ENCODE results near the gene XXYLT1.
"Not testable (repeated sequence)": the region's sequence is repeated elsewhere in the genome, so short reads cannot be mapped to it uniquely, and the experiment has no call there.

XXYLT1 gene

DNA sequence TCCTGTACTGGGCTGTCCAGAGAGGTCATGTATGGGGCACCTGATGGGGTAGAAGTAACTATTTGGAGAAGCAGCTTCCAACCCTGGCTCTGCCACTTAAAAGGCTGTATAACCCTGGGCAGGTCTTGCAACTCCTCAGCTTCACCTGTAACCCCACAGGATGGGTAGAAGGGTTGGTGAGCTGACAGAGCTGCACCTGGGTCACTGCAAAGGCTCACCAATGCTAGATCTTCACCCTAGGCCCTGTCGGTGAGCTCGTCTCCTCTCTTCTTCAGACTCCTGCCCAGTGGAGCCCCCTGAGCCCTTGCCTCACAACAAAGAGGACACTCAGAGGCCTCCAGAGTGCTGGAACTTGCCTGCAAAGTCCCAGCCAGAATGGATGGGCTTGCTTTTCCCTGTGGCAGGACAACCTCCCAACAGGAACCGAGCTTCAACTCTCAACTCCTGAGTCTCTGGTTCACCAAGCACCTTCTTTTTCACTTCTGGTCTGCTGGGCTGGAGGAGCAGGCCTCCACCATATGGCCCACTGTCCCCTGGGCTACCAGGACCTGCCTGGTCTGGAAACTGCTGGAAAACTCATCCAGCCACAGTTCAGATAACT is 45.9 kb downstream of the XXYLT1 start:
- no peak for DNase-seq

DNA sequence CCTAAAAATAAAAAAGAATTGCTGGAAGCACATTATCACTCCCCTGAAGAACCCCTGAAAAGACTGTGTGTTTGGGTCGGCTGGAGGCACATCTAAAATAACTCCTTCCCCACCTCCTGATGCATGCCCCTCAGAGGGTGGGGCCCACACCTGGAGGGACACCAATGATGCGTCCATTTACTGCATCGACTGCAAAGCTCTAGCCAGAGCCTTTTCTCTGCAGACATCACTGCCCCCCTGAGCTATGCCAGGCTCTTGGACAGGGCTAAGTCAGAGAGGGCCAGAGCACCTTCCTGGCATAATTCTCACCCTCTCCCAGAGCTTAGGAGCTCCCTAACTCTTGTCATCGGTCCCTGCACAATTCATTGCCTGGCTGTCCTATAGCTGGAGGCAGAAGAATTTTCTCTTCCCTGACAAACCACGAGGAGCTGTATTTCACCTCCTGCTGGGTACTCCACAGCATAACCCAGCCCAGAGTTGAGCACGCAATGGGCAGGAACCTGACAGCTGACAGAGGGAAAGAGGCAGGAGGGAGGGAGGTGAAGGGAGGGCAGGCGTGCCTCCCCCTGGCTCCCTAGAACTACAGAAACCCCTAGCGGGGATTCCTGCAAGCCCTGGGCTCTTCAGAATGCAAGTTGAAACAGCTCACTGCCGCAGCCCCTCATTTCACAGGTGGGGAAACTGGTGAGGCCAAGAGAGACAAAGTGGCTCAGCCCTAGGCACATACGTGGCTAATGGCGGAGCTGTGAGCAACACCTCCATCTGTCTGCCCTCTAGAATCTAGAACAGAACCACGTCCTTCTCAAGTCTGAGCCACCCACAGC is 46.6 kb downstream of the XXYLT1 start:
- no peak for DNase-seq

DNA sequence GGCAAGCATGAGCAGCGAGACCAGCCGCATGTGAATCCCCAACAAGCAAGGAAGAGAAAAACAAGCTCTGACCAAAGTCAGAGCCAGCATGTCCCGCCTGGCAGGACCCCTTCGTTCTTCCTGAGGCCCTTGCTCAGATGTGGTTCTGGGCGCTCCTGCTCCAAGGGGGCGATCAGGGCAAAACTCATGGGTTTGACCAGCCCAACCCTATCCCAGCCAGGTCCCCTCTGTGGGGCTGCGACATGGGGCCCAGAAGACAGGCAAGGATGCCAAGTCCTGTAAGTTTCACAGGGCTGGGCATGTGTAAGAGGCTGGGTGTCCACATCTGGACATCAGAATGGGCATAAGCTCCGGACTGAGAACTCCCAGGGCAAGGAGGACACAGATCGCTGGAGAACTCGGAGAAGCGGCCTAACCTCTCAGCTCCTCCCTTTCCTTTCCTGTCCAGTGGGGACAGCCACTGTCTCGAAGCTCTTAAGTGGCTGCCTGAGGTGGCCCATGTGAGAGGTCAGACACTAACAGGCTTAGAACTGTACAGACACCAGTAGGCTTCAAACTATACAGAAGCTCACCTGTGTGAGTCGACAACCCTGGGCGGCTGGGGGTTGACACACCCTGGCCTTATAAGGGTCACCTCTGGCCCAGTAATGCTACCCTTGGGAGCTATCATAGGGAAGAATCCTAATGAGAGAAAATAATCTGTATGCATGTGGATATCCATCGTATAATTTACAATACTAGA is 48.9 kb downstream of the XXYLT1 start:
- DNase-seq, result no peak

DNA sequence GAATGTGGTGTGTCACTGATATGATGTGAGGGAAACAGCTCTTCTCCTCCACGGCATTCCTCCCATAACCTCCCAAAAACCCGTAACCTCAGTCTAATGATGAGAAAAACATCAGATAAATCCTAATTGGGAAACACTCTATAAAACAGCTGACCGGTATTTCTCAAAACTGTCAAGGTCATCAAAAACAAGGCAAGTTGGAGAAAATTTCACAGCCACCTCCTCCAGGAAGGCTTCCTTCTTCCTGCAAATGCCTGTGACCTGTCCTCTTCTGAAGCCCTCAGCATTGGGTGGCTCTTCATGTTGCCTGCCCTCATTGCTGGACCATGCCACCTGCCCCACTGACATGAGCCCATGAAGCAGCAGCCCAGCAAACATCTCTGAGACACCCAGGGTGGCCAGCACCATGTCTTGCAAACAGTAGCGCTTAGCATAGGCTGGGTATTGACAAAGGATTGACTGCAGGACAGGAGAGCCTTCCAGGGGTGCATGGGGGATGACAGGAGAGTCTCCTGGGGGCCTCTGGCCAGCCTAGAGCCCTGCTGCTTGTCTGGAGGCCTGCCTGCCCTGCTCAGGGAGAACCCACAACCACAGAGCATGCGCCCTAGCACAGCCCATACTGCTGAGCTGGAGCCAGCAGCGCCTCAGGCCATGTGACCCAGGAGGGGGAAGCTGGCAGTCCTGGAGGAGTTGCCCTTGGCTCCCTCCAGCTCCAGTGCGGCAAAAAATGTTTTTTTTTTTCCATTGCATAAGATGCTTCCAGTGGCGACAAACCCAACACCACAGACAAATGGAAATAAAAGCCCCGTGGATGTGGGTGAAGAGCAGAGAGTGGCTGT is 49.7 kb downstream of the XXYLT1 start:
- DNase-seq, result no peak

DNA sequence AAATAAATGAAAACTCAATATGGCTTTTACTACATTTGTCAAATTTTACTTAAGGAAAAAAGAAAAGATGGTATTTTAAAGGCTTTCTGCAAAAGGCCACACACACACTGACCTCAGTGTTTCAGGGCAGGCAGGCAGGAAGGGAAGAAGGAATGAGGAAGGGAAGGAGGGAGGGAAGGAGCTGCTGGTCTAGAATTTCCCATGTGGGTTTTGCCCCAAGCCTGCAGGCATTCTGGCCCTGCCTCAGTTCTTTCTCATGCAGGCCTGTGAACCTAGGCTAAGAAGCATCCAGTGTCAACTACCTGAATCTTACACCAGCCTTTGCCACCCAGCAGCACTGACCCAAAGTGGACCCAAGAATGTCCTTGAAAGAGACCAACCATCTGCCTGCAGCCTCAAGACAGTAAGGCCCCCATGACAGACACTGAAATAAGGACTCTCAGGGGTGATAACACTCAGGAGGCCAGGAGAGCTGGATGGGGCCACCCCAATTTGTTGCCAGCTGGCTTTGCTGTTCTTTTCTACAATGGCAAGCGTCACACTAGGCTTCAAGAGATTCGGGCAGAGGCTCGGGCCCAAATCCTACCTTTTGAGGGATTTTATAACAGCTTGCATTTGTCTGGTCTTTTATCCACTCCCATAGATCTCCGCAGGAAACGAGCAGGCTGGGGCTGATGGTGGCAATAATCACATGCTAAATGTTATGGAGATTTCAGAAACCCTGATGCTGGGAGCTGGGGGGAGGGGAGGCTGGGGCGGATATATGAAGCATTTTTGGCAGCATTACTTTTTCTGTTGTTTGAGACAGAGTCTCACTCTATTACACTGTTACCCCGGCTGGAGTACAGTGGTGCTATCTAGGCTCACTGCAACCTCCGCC is 51.4 kb downstream of the XXYLT1 start:
- no peak for DNase-seq

DNA sequence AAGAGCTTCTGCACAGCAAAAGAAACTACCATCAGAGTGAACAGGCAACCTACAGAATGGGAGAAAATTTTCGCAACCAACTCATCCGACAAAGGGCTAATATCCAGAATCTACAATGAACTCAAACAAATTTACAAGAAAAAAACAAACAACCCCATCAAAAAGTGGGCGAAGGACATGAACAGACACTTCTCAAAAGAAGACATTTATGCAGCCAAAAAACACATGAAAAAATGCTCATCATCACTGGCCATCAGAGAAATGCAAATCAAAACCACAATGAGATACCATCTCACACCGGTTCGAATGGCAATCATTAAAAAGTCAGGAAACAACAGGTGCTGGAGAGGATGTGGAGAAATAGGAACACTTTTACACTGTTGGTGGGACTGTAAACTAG is 52.6 kb downstream of the XXYLT1 start:
- DNase-seq, result not testable (repeated sequence)

DNA sequence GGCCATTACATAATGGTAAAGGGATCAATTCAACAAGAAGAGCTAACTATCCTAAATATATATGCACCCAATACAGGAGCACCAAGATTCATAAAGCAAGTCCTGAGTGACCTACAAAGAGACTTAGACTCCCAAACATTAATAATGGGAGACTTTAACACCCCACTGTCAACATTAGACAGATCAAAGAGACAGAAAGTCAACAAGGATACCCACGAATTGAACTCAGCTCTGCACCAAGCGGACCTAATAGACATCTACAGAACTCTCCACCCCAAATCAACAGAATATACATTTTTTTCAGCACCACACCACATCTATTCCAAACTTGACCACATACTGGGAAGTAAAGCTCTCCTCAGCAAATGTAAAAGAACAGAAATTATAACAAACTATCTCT is 55.4 kb downstream of the XXYLT1 start:
- not testable (repeated sequence) for DNase-seq

DNA sequence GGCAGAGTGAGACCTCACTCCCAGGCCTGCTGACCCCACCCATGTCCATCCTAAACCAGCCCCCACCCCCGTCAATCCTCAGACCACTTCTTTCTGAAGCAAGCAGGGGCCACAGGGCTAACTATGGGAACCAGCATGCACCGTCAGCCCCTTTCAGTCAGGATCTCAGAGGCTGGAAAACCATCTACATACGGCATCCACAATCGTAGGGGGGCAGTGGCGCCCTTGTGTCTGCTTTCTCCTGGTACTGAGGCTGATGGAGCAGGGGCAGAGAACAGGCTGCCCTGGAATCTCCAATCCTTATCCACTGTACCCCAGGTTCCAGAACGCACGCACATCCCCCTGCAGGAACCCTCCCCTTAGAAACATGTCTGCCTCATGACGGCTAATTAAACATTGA is 56.6 kb downstream of the XXYLT1 start:
- DNase-seq, result no peak

DNA sequence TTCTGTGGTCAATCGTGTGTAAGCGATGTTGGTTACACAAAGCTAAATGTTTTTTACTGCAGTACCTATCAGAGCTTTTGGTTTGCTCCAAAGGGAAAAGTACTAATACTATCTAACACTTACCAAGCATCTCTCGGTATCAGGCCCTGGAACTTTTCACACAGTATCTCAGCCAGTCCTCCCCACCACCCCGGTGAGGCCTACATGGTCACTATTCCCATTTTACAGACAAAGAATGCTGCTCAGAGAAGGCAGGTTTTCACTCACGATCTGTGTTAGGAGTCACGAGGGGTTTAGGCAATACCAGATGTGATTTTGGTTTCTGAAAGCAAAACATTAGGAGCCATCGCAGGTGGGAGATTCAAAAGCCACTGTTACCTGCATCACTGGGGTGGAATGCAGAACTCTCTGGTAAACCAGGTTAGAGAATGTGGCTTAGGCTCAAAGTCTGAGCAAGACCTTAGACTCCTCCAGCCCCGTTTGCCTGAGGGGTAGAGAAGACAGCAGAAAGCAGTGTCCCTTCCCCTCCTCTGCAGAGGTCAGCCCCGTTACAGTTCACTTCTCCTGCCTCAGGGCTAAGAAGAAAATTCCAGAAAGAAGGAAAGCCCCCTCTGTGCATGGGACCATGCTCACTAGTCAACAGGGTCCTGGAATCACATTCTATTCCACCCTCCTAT is 57.2 kb downstream of the XXYLT1 start:
- DNase-seq, result no peak

DNA sequence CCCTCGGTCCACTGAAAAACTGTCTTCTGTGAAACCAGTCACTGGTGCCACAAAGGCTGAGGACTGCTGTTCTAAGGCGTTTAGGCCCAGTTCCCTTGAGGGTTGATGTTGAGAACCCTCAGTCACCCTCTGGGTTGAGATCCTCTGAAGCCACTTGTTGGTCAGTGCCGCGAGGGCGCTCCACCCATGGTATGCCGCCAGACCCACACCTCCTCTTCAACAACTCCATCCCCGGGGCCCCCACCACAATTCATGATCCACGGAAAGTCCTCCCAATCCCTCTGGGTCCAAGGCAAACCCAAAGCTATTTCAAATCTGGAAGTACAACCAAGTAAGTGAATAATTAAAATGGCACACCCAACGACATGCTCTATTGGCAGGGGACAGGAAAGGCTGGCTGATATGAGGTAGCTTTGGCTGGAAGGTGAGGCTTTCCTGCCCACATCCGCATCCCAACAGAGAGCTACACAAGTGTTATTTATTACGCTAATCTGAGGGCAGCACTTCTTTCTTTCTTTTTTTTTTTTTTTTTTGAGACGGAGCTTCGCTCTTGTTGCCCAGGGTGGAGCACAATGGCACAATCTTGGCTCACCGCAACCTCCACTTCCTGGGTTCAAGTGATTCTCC is 58.1 kb downstream of the XXYLT1 start:
- DNase-seq, result no peak

DNA sequence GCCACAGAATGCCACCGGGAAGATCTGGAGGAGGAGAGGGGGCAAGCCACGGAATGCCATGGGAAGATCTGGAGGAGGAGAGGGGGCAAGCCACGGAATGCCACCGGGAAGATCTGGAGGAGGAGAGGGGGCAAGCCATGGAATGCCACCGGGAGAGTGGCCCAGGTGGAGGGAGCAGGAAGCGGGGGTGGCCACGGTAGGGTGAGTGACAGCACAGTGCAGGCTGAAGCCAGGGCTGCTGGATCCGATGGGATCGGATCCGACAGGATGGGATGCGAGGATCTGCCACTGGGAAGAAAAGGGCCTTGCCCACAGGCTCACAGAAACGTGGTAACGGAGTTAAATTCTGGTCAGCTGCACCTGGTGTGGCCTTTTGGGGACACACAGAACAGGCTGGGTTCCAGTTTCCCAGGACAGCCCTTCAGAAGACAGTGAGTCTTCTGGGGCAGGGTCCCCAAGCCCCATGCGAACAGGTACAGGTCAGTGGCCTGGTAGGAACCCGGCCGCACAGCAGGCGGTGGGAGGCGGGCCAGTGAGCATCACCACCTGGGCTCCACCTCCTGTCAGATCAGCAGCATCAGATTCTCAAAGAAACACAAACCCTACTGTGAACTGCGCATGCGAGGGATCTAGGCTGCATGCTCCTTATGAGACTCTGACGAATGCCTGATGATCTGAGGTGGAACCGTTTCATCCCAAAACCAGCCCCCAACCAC is 58.8 kb downstream of the XXYLT1 start:
- DNase-seq, result no peak

DNA sequence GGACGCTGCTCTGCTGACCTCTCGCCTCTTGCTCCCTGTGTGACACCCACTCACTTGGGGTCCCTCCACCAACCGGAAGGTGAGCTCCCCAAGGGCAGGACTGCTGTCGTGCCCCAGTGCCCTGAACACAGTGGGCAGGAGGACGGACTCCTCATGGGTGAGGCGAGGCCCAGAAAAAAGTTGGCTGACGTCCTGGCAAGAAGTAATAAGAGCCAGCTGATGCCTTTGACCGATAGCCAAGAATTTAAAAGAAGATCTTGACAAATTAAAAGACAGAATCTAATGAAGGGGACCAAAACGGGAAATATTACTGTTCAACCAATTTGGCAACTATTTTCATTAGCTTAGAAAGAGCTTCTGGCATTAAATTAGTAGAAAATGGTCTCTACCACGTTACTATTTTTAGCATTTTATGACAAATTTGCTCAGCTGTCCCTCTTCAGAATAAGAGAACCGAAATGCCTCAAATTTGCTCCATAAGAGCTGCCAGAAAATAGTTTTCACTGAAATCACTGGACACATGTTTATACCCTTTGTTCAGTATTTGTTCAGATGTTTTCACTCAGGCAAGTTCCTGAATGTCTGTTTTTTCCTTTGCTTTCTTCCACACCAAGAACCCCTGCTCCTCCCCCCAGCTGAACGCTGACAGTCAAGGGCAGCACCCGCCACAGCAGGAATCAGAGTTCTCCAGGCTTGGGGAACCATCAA is 60.5 kb downstream of the XXYLT1 start:
- DNase-seq, result no peak

DNA sequence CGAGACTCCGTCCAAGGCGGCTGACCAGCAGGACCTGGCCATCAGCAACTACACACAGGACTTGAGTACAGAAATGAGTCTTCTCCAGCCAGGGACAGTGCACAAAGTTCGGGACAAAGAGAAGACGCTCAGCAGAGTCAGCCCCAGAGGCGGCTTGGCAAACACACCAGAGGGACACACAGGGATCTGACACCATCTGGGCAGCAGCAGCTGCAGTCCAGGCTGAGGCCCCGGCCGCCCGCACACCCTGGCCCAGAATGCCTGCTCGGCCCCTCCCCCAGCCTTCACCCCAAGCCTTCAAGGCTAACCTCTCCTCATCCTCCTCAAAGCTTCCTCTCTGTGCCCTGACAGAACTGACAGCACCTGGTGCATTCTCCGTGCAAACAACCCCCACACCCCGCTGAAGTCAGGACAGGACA is 61.1 kb downstream of the XXYLT1 start:
- DNase-seq, result no peak

DNA sequence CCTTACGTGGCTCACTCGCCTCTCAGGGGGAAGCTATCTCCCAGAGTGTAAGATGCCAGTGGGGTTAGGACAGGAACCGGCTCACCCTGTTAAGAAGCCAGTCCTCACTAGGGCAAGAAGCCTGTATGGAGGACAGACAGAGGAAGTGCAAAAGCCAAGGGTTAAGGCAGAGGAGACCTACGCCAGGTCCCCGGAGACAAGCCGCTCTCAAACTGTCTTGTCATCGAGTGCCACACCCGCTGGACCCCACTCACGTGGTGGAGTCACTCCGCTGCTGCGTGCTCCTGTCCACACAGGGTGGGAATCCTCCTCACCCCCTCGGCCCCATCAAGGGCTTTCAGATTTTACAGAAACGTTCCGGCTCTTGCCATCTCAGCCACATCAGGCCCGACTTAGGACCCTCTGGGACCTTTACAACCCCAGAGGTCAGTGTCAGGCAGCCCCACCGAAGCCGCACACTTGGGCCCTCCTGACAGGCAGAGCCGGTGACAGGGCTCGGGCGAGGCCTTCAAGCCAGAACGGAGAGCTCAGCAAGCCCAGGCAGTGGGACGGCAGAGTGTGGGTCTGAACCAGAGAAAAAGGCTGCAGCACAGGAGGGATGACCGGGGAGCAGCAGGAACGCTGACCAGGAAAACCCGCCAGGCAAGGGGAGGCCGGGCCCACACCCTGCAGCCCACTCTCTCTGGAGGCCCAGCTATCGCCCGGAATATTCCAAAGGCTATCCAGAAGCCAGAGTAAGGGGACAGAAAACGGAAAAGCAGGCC is 61.7 kb downstream of the XXYLT1 start:
- DNase-seq, result no peak

DNA sequence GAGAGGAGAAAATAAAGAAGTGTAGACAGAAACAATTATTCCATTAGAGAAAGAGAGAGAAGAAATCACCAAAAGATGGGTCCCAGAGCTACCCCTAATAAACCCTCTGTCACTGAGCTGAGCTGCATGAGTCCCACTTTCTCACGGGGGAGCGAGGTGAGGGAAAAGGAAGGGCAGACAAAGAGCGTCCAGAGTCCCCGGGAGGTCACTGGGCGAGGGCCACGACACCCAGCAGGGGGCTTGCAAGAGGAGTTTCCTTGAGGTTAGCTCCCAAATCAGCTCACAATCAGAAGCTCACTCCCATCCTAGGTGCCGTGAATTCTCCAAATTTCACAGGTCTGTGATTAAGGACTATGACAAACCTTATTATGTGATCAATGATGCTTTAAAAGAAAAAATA is 62.3 kb downstream of the XXYLT1 start:
- DNase-seq, result no peak

DNA sequence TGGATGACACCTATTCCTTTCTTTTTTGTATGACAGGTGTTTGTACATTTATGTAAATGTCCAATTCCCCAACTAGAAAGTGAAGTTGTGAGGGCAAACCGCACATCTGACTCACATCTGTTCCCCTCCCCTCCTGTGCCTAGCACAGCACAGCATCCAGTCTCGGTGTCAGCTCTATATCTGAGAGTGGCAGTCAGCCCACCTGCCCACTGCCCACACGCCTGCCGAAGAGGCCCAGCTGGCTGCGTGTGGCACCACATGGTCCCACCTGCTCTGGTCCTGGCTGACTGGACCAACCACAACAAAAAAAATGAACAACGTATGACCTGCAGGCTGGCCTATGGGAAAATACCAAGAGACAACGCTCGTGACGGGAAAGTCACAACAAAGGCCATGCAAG is 62.8 kb downstream of the XXYLT1 start:
- DNase-seq, result no peak

DNA sequence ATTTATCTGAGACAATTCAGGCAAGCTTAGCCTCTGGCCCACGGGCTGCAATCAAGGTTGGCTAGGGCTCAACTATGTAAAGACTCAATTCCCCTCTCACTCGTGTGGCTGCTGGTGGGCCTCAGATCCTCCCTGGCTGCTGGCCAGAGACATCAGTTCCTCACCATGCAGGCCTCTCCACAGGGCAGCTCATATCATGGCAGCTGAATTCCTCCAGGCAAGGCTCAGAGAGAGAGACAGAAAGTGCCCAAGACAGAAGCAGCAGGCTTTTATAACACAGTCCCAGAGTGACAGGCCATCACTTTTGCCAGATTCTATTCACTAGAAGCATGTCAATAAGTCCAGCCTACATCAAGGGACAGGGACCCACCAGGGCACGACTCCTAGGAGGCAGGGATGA is 63.2 kb downstream of the XXYLT1 start:
- no peak for DNase-seq

DNA sequence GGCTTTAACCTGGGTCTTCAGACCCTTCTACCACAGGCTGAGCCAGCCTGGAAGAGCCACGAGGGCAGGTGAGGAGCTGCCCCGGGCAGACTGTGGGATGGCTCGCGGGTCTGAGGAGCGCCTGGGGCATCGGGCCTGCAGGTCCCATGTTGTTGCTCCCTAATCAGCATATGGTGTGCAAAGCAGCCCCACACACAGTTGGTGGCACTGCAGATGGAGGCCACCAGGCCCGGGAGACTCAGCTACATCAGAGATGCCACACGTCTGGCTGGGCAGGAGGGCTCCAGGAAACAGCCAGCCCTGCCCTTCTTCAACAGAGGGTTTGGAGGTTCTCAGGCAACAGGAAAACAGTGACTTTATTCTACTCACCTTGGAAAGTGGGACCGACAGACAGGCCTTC is 63.9 kb downstream of the XXYLT1 start:
- DNase-seq, result no peak

Data from T-helper 1 cell (primary cell).